HEK293 (cell line): ENCODE data around the gene USP6NL.

Experiments
- SETDB1 ChIP-seq: IDR thresholded peaks from one replicate; pipeline ENCODE4 v1.6.1; 2017; ENCODE audit warnings: mild to moderate bottlenecking, low read length, moderate library complexity, mixed read lengths; ENCODE audit not compliant: insufficient read length
- SP2 ChIP-seq: fragments of 450-650 bp; formaldehyde crosslinking; IDR thresholded peaks from 2 replicates; pipeline ENCODE4 v1.5.1; 2016; ENCODE audit warnings: missing biosample characterization, missing genetic modification characterization
- ZNF16 ChIP-seq: fragments of 450-650 bp; formaldehyde crosslinking; IDR thresholded peaks from 2 replicates; pipeline ENCODE4 v1.5.1; 2016; ENCODE audit warnings: low read depth, missing biosample characterization, missing genetic modification characterization
- ZNF274 ChIP-seq, 2 experiments: fragments of 200-500 bp in 1 of 2; fragments of 450-650 bp in 1 of 2; sonication (Bioruptor generic) in 1 of 2; formaldehyde crosslinking in 1 of 2; IDR thresholded peaks; 2 replicates each; pipeline versions ENCODE4 v1.5.1 to v1.6.1; 2014 to 2016; ENCODE audit warnings: borderline replicate concordance in 1 of 2, inconsistent platforms in 1 of 2, low read length in 1 of 2, missing biosample characterization in 1 of 2, missing genetic modification characterization in 1 of 2
- TF ChIP-seq, protein P1 (sequence below): fragments of 450-650 bp; formaldehyde crosslinking; IDR thresholded peaks from 2 replicates; pipeline ENCODE4 v1.5.1; 2016; ENCODE audit warnings: missing biosample characterization, missing genetic modification characterization
- TF ChIP-seq, protein P2 (sequence below): fragments of 450-650 bp; IDR thresholded peaks from 2 replicates; pipeline ENCODE4 v1.5.1; 2018; ENCODE audit warnings: missing biosample characterization, mild to moderate bottlenecking, missing genetic modification characterization

DNA sequence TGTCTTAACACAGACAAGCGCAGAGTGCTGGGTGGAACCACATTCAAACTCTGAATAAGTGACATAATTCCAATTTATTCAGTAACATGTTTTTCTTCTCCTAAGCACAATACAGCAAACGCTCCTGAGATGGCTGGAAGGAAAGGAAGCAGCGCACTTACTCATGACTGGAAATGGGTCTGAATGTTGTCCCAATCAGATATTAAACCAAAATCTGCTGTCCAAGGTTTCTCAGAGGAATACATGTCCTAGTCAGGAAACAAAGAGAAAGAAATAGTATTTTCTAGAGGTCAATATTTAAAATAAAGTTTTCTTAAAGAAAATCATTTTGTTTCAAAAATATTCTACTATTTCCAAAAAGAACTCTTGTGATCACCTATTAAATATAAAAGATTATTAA lies 14.0 kb downstream of the USP6NL start:
- TF ChIP-seq, protein P1, sequence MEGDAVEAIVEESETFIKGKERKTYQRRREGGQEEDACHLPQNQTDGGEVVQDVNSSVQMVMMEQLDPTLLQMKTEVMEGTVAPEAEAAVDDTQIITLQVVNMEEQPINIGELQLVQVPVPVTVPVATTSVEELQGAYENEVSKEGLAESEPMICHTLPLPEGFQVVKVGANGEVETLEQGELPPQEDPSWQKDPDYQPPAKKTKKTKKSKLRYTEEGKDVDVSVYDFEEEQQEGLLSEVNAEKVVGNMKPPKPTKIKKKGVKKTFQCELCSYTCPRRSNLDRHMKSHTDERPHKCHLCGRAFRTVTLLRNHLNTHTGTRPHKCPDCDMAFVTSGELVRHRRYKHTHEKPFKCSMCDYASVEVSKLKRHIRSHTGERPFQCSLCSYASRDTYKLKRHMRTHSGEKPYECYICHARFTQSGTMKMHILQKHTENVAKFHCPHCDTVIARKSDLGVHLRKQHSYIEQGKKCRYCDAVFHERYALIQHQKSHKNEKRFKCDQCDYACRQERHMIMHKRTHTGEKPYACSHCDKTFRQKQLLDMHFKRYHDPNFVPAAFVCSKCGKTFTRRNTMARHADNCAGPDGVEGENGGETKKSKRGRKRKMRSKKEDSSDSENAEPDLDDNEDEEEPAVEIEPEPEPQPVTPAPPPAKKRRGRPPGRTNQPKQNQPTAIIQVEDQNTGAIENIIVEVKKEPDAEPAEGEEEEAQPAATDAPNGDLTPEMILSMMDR (tag by site-specific recombination) = no peak
- TF ChIP-seq ZNF16 (tag by site-specific recombination) (no peak), SETDB1 (no peak), SP2 (tag by site-specific recombination) (no peak), ZNF274 (IDR thresholded peaks at IDR 0.05; ENCODE audit: low read length) (no peak), ZNF274 (tag by site-specific recombination; IDR thresholded peaks at IDR 0.05; ENCODE audit: borderline replicate concordance) (no peak)
- TF ChIP-seq, protein P2, sequence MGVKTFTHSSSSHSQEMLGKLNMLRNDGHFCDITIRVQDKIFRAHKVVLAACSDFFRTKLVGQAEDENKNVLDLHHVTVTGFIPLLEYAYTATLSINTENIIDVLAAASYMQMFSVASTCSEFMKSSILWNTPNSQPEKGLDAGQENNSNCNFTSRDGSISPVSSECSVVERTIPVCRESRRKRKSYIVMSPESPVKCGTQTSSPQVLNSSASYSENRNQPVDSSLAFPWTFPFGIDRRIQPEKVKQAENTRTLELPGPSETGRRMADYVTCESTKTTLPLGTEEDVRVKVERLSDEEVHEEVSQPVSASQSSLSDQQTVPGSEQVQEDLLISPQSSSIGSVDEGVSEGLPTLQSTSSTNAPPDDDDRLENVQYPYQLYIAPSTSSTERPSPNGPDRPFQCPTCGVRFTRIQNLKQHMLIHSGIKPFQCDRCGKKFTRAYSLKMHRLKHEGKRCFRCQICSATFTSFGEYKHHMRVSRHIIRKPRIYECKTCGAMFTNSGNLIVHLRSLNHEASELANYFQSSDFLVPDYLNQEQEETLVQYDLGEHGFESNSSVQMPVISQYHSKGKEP (tag by site-specific recombination) = no peak
